A673 (cell line): ENCODE results near the gene ALOX15B. TPM values are rescaled to one million over a fixed set of nuclear protein-coding genes. Genes with fewer than 3 reads are reported as not detected.

ENCODE experiments used
- BruUV-seq: library from RNA; stranded (reverse); fragments of 400-500 nt; replicated peaks from 2 replicates; lab custom pipeline; 2021; lab: Mats Ljungman, UMichigan
- CTCF ChIA-PET: fragments of 300-600 bp; sonication (Branson Sonifier 250); formaldehyde crosslinking; loops from one replicate; lab custom pipeline; 2022; ENCODE audit warnings: antibody characterized with exemption; lab: Charles Lee
- POLR2A ChIA-PET: fragments of 300-600 bp; sonication (Branson Sonifier 250); formaldehyde crosslinking; loops from one replicate; lab custom pipeline; 2022; ENCODE audit warnings: antibody characterized with exemption; ENCODE audit not compliant: low non-redundant PET; lab: Charles Lee
- DNase-seq: peaks from one replicate; pipeline ENCODE4 v3.0.0-alpha.2; 2015; ENCODE audit warnings: low spot score
- H3K27ac ChIP-seq: fragments of 200-600 bp; sonication (generic); 2 replicates; pipeline ENCODE4 v1.5.1; 2016; ENCODE audit warnings: mixed run types, low read depth, mild to moderate bottlenecking, mixed read lengths, antibody characterized with exemption, low read length; ENCODE audit not compliant: poor library complexity, severe bottlenecking
- H3K27me3 ChIP-seq: fragments of 200-600 bp; sonication (generic); replicated peaks from 2 replicates; pipeline ENCODE4 v1.6.1; 2017; ENCODE audit warnings: mixed run types, low read depth, mild to moderate bottlenecking, mixed read lengths, antibody characterized with exemption, low read length; ENCODE audit not compliant: insufficient read depth, poor library complexity
- H3K36me3 ChIP-seq: fragments of 200-600 bp; sonication (generic); 2 replicates; pipeline ENCODE4 v1.6.1; 2016; ENCODE audit warnings: mixed run types, mild to moderate bottlenecking, mixed read lengths, antibody characterized with exemption, low read length; ENCODE audit not compliant: insufficient read depth, poor library complexity, severe bottlenecking
- H3K4me1 ChIP-seq: fragments of 200-600 bp; sonication (generic); 2 replicates; pipeline ENCODE4 v1.6.1; 2017; ENCODE audit warnings: mixed run types, mild to moderate bottlenecking, mixed read lengths, antibody characterized with exemption, low read length; ENCODE audit not compliant: insufficient read depth, poor library complexity, severe bottlenecking
- H3K4me3 ChIP-seq: fragments of 200-600 bp; sonication (generic); 2 replicates; pipeline ENCODE4 v1.5.1; 2016; ENCODE audit warnings: low read depth, mixed run types, mild to moderate bottlenecking, mixed read lengths, low read length; ENCODE audit not compliant: poor library complexity, severe bottlenecking
- H3K9me3 ChIP-seq: fragments of 200-600 bp; sonication (generic); 2 replicates; pipeline ENCODE4 v1.6.1; 2016; ENCODE audit warnings: mixed run types, low read depth, mild to moderate bottlenecking, mixed read lengths, antibody characterized with exemption, low read length; ENCODE audit not compliant: poor library complexity, severe bottlenecking
- CTCF ChIP-seq: fragments of 300-800, 200-600 bp; sonication (generic); conservative IDR thresholded peaks from 2 replicates; pipeline ENCODE4 v1.5.1; 2017; ENCODE audit warnings: low read depth, mild to moderate bottlenecking, antibody characterized with exemption, low read length, moderate library complexity, mixed read lengths
- EZH2 ChIP-seq: fragments of 200-600 bp; sonication (generic); IDR thresholded peaks from 2 replicates; pipeline ENCODE4 v1.6.1; 2017; ENCODE audit warnings: borderline replicate concordance, low read depth, mild to moderate bottlenecking, mixed read lengths, antibody characterized with exemption, low read length; ENCODE audit not compliant: poor library complexity, severe bottlenecking
- intact Hi-C: fragments of 100-400 bp; cut with micrococcal nuclease; formaldehyde crosslinking; loops from one replicate; pipeline ENCODE4 v1.10.0; 2022; ENCODE audit not compliant: unreplicated experiment
- total RNA-seq: library from RNA; stranded (reverse); gene quantifications from 2 replicates; pipeline ENCODE4 v1.2.3, GENCODE V29; 2021

The ALOX15B gene
- total RNA-seq, 1 experiment from 2014 or later: 0.30 TPM

GRCh38 chr17:8051831-8052230 is 13.0 kb downstream of the ALOX15B start:
- intact Hi-C loops: no loop called here

GRCh38 chr17:8052256-8053252 is 13.7 kb downstream of the ALOX15B start:
- no peak overlapping the region for H3K4me3 ChIP-seq
- intact Hi-C loops: no loop called here

More at GRCh38 chr17:8051831-8052230, 13.0 kb downstream of the ALOX15B start:
- H3K4me3 ChIP-seq: no peak overlapping the region
- BruUV-seq: no TSS peak
- no peaks in the 10 kb centered on the region for H3K9me3 ChIP-seq
- H3K36me3 ChIP-seq: no peaks in the 10 kb centered on the region
- TF ChIP-seq EZH2 (no peak), CTCF (no peak)
- DNase-seq: no peak
- no peaks in the 10 kb centered on the region for H3K27me3 ChIP-seq
- CTCF ChIA-PET: no interaction called here
- H3K27ac ChIP-seq: no peak overlapping the region
- peaks cover 7% of the 10 kb centered on the region for H3K4me1 ChIP-seq
- POLR2A ChIA-PET: no interaction called here

GRCh38 chr17:8053600-8053999 is 14.7 kb downstream of the ALOX15B start:
- intact Hi-C loops: no loop called here

More at GRCh38 chr17:8052256-8053252, 13.7 kb downstream of the ALOX15B start:
- TF ChIP-seq CTCF (no peak), EZH2 (no peak)
- H3K9me3 ChIP-seq: no peaks in the 10 kb centered on the region
- ChIA-PET CTCF (no interaction called here), POLR2A (no interaction called here)
- H3K27me3 ChIP-seq: no peaks in the 10 kb centered on the region
- no peaks in the 10 kb centered on the region for H3K36me3 ChIP-seq
- no peak overlapping the region for H3K27ac ChIP-seq
- no peak for DNase-seq
- H3K4me1 ChIP-seq: peaks cover 7% of the 10 kb centered on the region
- BruUV-seq: no TSS peak

More at GRCh38 chr17:8053600-8053999, 14.7 kb downstream of the ALOX15B start:
- Histone ChIP-seq H3K9me3 (no peaks in the 10 kb centered on the region), H3K4me1 (peaks cover 7% of the 10 kb centered on the region), H3K4me3 (no peak overlapping the region), H3K27ac (no peak overlapping the region), H3K27me3 (no peaks in the 10 kb centered on the region), H3K36me3 (no peaks in the 10 kb centered on the region)
- TF ChIP-seq CTCF: no peak
- TF ChIP-seq EZH2: no peak
- ChIA-PET POLR2A (no interaction called here), CTCF (no interaction called here)
- no TSS peak for BruUV-seq
- DNase-seq: no peak
